ENCODE results near the gene MAGI3. TPM values are rescaled to one million over a fixed set of nuclear protein-coding genes. Genes with fewer than 3 reads are reported as not detected.

Gene MAGI3
- total RNA-seq, 3 donors from 2014 or later (not counting 1 experiment from before 2014, with no cell fraction given), result 0.61 to 1.6 (median 0.66) TPM

DNA sequence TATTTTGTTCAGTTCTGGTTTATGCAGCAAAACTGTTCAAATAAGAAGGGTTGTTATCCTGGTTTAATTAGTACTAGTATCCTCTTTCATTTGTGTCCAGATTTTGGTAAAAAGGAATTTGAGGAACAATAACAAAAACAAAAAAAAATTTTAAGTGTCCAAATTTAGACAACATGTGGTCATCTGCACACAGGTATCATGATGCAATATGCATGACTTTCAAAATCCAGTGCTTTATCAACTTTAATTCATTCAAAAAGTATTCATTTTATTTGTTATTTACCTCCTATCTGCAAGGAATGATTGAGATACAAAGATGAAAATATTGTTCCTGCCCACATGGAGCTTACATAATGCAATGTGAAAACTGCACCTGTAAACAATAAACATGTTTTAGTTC is 16.7 kb upstream of the MAGI3 start:
- no peaks in the 10 kb centered on the region for H3K36me3 ChIP-seq (ENCODE audit: control insufficient read depth, insufficient read depth, low read length)
- no peak for ATAC-seq
- Mint-ChIP-seq H3K27me3 (ENCODE audit: low read depth in 2 of 2) (peaks cover 9 to 43% of the 10 kb centered on the region in 2 donors), H3K36me3 (no peaks in the 10 kb centered on the region), H3K4me3 (no peak overlapping the region), H3K27ac (no peak overlapping the region), H3K4me1 (no peaks in the 10 kb centered on the region), H3K9me3 (no peaks in the 10 kb centered on the region)
- H3K9me3 ChIP-seq (ENCODE audit: control insufficient read depth, insufficient read depth, low read length), result no peaks in the 10 kb centered on the region
- H3K4me1 ChIP-seq (ENCODE audit: control insufficient read depth, insufficient read depth, low read length), result no peaks in the 10 kb centered on the region
- TF ChIP-seq, protein P1, sequence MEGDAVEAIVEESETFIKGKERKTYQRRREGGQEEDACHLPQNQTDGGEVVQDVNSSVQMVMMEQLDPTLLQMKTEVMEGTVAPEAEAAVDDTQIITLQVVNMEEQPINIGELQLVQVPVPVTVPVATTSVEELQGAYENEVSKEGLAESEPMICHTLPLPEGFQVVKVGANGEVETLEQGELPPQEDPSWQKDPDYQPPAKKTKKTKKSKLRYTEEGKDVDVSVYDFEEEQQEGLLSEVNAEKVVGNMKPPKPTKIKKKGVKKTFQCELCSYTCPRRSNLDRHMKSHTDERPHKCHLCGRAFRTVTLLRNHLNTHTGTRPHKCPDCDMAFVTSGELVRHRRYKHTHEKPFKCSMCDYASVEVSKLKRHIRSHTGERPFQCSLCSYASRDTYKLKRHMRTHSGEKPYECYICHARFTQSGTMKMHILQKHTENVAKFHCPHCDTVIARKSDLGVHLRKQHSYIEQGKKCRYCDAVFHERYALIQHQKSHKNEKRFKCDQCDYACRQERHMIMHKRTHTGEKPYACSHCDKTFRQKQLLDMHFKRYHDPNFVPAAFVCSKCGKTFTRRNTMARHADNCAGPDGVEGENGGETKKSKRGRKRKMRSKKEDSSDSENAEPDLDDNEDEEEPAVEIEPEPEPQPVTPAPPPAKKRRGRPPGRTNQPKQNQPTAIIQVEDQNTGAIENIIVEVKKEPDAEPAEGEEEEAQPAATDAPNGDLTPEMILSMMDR (IDR thresholded peaks at IDR 0.05), result no peak
- no peak overlapping the region for H3K4me3 ChIP-seq (ENCODE audit: low read length)
- DNase-seq, result no peak
- intact Hi-C loops (cut with micrococcal nuclease), result no loop called here
- H3K27me3 ChIP-seq (ENCODE audit: control insufficient read depth, insufficient read depth, low read length), result peaks cover 7% of the 10 kb centered on the region
- H3K27ac ChIP-seq (ENCODE audit: low read length), result no peak overlapping the region

DNA sequence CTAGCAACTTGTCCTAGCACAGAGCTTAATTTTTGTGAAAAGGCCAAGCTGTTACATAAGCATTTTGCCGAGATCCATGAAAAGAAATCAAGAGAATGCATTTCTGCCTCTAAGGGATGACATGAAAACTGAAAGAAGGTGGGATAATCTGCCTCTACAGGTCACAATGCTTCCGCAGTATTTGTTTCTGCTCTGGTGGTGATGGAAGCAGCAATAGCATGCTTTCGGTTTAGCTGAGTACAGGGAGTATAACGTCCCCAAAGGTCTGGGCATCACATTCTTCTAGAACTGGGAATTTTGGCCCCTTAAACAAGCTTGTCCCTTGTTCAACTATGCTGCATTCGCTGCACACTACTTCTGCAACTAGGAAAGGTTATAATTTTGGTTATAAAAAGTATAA is 14.4 kb upstream of the MAGI3 start:
- no peaks in the 10 kb centered on the region for H3K9me3 ChIP-seq (ENCODE audit: control insufficient read depth, insufficient read depth, low read length)
- no peaks in the 10 kb centered on the region for H3K36me3 Mint-ChIP-seq
- 89% methylated on average over 4 of the region's 5 CpGs for WGBS (ENCODE audit: insufficient coverage)

DNA sequence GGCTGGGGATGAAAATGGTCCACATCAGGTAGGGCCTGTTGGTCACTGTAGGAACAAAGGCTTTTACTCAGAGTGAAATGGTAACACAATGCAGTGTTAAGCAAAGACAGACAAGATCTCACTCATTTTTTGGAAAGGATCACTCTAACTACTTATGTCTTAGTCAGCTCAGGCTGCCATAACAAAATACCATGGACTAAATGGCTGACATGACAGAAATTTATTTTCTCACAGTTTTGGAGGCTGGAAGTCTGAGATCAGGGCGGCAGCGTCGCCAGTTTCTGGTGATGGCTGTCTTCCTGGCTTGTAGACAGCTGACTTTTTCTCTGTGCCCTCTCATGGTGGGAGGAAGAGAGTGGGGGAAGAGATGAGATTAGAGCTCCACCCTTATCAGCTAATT is 10.2 kb upstream of the MAGI3 start:
- 87% methylated on average over 3 of the region's 3 CpGs for WGBS (ENCODE audit: insufficient coverage)
- Mint-ChIP-seq H3K9me3 (no peaks in the 10 kb centered on the region), H3K27ac (no peak overlapping the region), H3K36me3 (no peaks in the 10 kb centered on the region), H3K4me3 (no peak overlapping the region), H3K27me3 (ENCODE audit: low read depth in 2 of 2) (peaks cover 13 to 30% of the 10 kb centered on the region in 2 donors), H3K4me1 (no peaks in the 10 kb centered on the region)
- Histone ChIP-seq H3K4me1 (ENCODE audit: control insufficient read depth, insufficient read depth, low read length) (no peaks in the 10 kb centered on the region), H3K27ac (ENCODE audit: low read length) (no peak overlapping the region), H3K27me3 (ENCODE audit: control insufficient read depth, insufficient read depth, low read length) (peaks cover 7% of the 10 kb centered on the region), H3K9me3 (ENCODE audit: control insufficient read depth, insufficient read depth, low read length) (no peaks in the 10 kb centered on the region), H3K4me3 (ENCODE audit: low read length) (no peak overlapping the region), H3K36me3 (ENCODE audit: control insufficient read depth, insufficient read depth, low read length) (no peaks in the 10 kb centered on the region)
- no peak for ATAC-seq
- DNase-seq, result no peak
- intact Hi-C loops (cut with micrococcal nuclease), result no loop called here
- TF ChIP-seq, protein P1 (IDR thresholded peaks at IDR 0.05), result no peak

More for the DNA sequence above, 14.4 kb upstream of the MAGI3 start:
- no peak for DNase-seq
- no peak overlapping the region for H3K27ac Mint-ChIP-seq
- no peaks in the 10 kb centered on the region for H3K9me3 Mint-ChIP-seq
- intact Hi-C loops (cut with micrococcal nuclease), result no loop called here
- TF ChIP-seq, protein P1 (IDR thresholded peaks at IDR 0.05), result no peak
- H3K4me1 Mint-ChIP-seq, result no peaks in the 10 kb centered on the region
- ATAC-seq, result no peak
- Histone ChIP-seq H3K36me3 (ENCODE audit: control insufficient read depth, insufficient read depth, low read length) (no peaks in the 10 kb centered on the region), H3K27ac (ENCODE audit: low read length) (no peak overlapping the region), H3K4me3 (ENCODE audit: low read length) (no peak overlapping the region), H3K4me1 (ENCODE audit: control insufficient read depth, insufficient read depth, low read length) (no peaks in the 10 kb centered on the region), H3K27me3 (ENCODE audit: control insufficient read depth, insufficient read depth, low read length) (peaks cover 8% of the 10 kb centered on the region)
- H3K27me3 Mint-ChIP-seq (ENCODE audit: low read depth in 2 of 2), result peaks cover 14 to 42% of the 10 kb centered on the region in 2 donors
- no peak overlapping the region for H3K4me3 Mint-ChIP-seq

DNA sequence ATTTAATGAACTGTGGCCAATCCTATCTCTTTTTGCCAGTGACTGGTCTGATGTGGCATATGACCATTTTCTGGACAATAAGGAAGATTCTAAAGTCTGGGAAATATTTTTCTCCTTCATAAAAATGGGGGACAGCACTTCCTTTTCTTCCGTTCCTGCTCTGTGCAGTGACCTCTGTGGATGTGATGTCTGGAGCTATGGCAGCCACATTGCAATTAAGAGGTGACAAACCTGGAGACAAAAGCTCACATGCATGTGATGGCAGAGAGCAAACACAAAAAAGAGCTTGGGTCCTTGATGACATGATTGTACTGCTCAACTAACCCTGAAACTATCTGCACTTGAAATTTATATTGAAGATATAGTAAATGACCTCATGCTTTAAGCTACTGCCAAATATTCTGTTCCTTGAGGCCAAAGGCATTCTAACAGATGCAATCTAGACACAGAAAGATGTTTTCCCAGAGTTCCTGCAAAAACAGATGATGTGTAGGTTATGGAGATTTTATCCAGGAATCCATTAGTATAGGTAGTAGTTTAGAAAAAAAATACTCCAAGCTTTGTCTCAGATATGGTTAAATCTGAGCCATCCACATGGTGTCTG is 2.2 kb upstream of the MAGI3 start:
- Mint-ChIP-seq H3K9me3 (no peaks in the 10 kb centered on the region), H3K4me3 (peak overlapping the region; percentile 55), H3K27me3 (ENCODE audit: low read depth in 2 of 2) (peaks cover 18 to 26% of the 10 kb centered on the region in 2 donors), H3K4me1 (peaks cover 20 to 27% of the 10 kb centered on the region in 2 donors), H3K27ac (no peak overlapping the region), H3K36me3 (no peaks in the 10 kb centered on the region)
- DNase-seq (no peak), ATAC-seq (no peak)
- no peaks in the 10 kb centered on the region for H3K9me3 ChIP-seq (ENCODE audit: control insufficient read depth, insufficient read depth, low read length)
- peaks cover 16% of the 10 kb centered on the region for H3K4me1 ChIP-seq (ENCODE audit: control insufficient read depth, insufficient read depth, low read length)
- H3K36me3 ChIP-seq (ENCODE audit: control insufficient read depth, insufficient read depth, low read length), result no peaks in the 10 kb centered on the region
- H3K4me3 ChIP-seq (ENCODE audit: low read length), result no peak overlapping the region
- WGBS (ENCODE audit: insufficient coverage), result 100% methylated on average over 1 of the region's 1 CpG
- H3K27ac ChIP-seq (ENCODE audit: low read length), result no peak overlapping the region
- TF ChIP-seq, protein P1 (IDR thresholded peaks at IDR 0.05), result no peak
- peaks cover 13% of the 10 kb centered on the region for H3K27me3 ChIP-seq (ENCODE audit: control insufficient read depth, insufficient read depth, low read length)
- intact Hi-C loops (cut with micrococcal nuclease), result no loop called here

Data from natural killer cell (primary cell).